IMR-90 (cell line): Measurements from ENCODE around the gene ADGRL3. TPM values are rescaled to one million over a fixed set of nuclear protein-coding genes. Genes with fewer than 3 reads are reported as not detected.

Experiments used
- ATAC-seq: fragments of 200-7000 bp; cut with Tn5 transposase; 2 replicates; pipeline ENCODE4 v1.9.1; 2020; ENCODE audit warnings: low read depth, mild to moderate bottlenecking, moderate library complexity
- BruUV-seq: library from RNA; stranded (reverse); fragments of 400-500 nt; replicated peaks from 2 replicates; lab custom pipeline; 2021; lab: Mats Ljungman, UMichigan
- CTCF ChIA-PET: fragments of 300-600 bp; formaldehyde crosslinking; extraction: SDS; loops from one replicate; lab custom pipeline; 2021; ENCODE audit warnings: antibody characterized with exemption; lab: Yijun Ruan, JAX
- POLR2A ChIA-PET: fragments of 300-600 bp; sonication (Branson Sonifier 250); formaldehyde crosslinking; loops from one replicate; lab custom pipeline; 2022; ENCODE audit warnings: antibody characterized with exemption; ENCODE audit not compliant: unreplicated experiment; lab: Charles Lee
- DNase-seq: peaks from one replicate; pipeline ENCODE4 v3.0.0; 2013
- H2AFZ ChIP-seq: replicated peaks from 2 replicates; pipeline ENCODE3; 2013; ENCODE audit warnings: low read length, mild to moderate bottlenecking; ENCODE audit not compliant: poor library complexity
- H2AK5ac ChIP-seq: 2 replicates; pipeline ENCODE4 v1.6.1; 2013; ENCODE audit warnings: low read depth, low read length, inconsistent platforms
- H2AK9ac ChIP-seq: replicated peaks from 2 replicates; pipeline ENCODE3; 2013; ENCODE audit warnings: mild to moderate bottlenecking, low read depth, low read length, moderate library complexity; ENCODE audit not compliant: poor library complexity
- H2BK120ac ChIP-seq: 2 replicates; pipeline ENCODE4 v1.6.1; 2013; ENCODE audit warnings: low read depth, low read length, inconsistent platforms
- H2BK15ac ChIP-seq: 3 replicates; pipeline ENCODE4 v1.6.1; 2013; ENCODE audit warnings: low read depth, low read length, inconsistent platforms
- H2BK20ac ChIP-seq: 2 replicates; pipeline ENCODE4 v1.6.1; 2013; ENCODE audit warnings: low read depth, mild to moderate bottlenecking, inconsistent platforms, low read length, moderate library complexity
- H2BK5ac ChIP-seq: 2 replicates; pipeline ENCODE4 v1.6.1; 2013; ENCODE audit warnings: mild to moderate bottlenecking, low read depth, low read length, inconsistent platforms; ENCODE audit not compliant: poor library complexity, severe bottlenecking
- H3K14ac ChIP-seq: replicated peaks from 2 replicates; pipeline ENCODE4 v1.6.1; 2013; ENCODE audit warnings: low read depth, low read length, inconsistent platforms
- H3K18ac ChIP-seq: 2 replicates; pipeline ENCODE4 v1.6.1; 2013; ENCODE audit warnings: low read depth, low read length, control low read depth
- H3K23ac ChIP-seq: 2 replicates; pipeline ENCODE4 v1.6.1; 2013; ENCODE audit warnings: low read depth, low read length, inconsistent platforms
- H3K27ac ChIP-seq: 2 replicates; pipeline ENCODE4 v1.5.1; 2013; ENCODE audit warnings: mild to moderate bottlenecking, control low read depth, low read length; ENCODE audit not compliant: insufficient read depth
- H3K27me3 ChIP-seq: 2 replicates; pipeline ENCODE4 v1.6.1; 2013; ENCODE audit warnings: low read length; ENCODE audit not compliant: control insufficient read depth, insufficient read depth
- H3K36me3 ChIP-seq: 2 replicates; pipeline ENCODE4 v1.6.1; 2013; ENCODE audit warnings: low read length, mixed read lengths; ENCODE audit not compliant: control insufficient read depth, insufficient read depth
- H3K4ac ChIP-seq: 2 replicates; pipeline ENCODE4 v1.6.1; 2013; ENCODE audit warnings: low read depth, low read length, inconsistent platforms
- H3K4me1 ChIP-seq: 2 replicates; pipeline ENCODE4 v1.6.1; 2013; ENCODE audit warnings: low read length, mixed read lengths; ENCODE audit not compliant: control insufficient read depth, insufficient read depth
- H3K4me2 ChIP-seq: 2 replicates; pipeline ENCODE4 v1.6.1; 2013; ENCODE audit warnings: low read depth, mild to moderate bottlenecking, control low read depth, low read length, moderate library complexity
- H3K4me3 ChIP-seq: 2 replicates; pipeline ENCODE4 v1.5.1; 2013; ENCODE audit warnings: low read depth, mild to moderate bottlenecking, control low read depth, low read length, moderate library complexity; ENCODE audit not compliant: insufficient read depth
- H3K56ac ChIP-seq: 2 replicates; pipeline ENCODE4 v1.6.1; 2013; ENCODE audit warnings: low read length, inconsistent platforms; ENCODE audit not compliant: insufficient read depth; ENCODE audit errors: extremely low read depth
- H3K79me1 ChIP-seq, 2 experiments: 2 replicates each; pipeline ENCODE4 v1.6.1; 2013; ENCODE audit warnings: low read length in 2 of 2, inconsistent platforms in 1 of 2, low read depth in 1 of 2
- H3K9ac ChIP-seq: 2 replicates; pipeline ENCODE4 v1.6.1; 2013; ENCODE audit warnings: low read depth, low read length, control low read depth
- H3K9me1 ChIP-seq: 2 replicates; pipeline ENCODE4 v1.6.1; 2013; ENCODE audit warnings: low read length, inconsistent platforms; ENCODE audit not compliant: insufficient read depth
- H3K9me3 ChIP-seq: 2 replicates; pipeline ENCODE4 v1.6.1; 2013; ENCODE audit warnings: low read length; ENCODE audit not compliant: control insufficient read depth, insufficient read depth
- H4K20me1 ChIP-seq: 2 replicates; pipeline ENCODE4 v1.6.1; 2013; ENCODE audit warnings: low read length, inconsistent platforms; ENCODE audit not compliant: insufficient read depth
- H4K5ac ChIP-seq: 2 replicates; pipeline ENCODE4 v1.6.1; 2013; ENCODE audit warnings: mild to moderate bottlenecking, low read depth, low read length, control low read depth
- H4K8ac ChIP-seq, 2 experiments: 2 replicates each; pipeline ENCODE4 v1.6.1; 2013; ENCODE audit warnings: low read depth in 2 of 2, low read length in 2 of 2, control low read depth in 1 of 2, inconsistent platforms in 1 of 2
- H4K91ac ChIP-seq: 2 replicates; pipeline ENCODE4 v1.6.1; 2013; ENCODE audit warnings: low read depth, low read length, inconsistent platforms; ENCODE audit not compliant: insufficient read depth
- BHLHE40 ChIP-seq: fragments of 150-350 bp; IDR thresholded peaks from 2 replicates; pipeline ENCODE4 v1.6.1; 2016; ENCODE audit warnings: mild to moderate bottlenecking, low read depth, low read length
- CEBPB ChIP-seq: IDR thresholded peaks from 2 replicates; pipeline ENCODE4 v1.6.1; 2012; ENCODE audit warnings: low read depth, low read length, improper control_type of control experiment
- CHD1 ChIP-seq: IDR thresholded peaks from 2 replicates; pipeline ENCODE4 v1.6.1; 2012; ENCODE audit warnings: low read depth, low read length, improper control_type of control experiment
- CTCF ChIP-seq: conservative IDR thresholded peaks from 2 replicates; pipeline ENCODE4 v1.5.1; 2012; ENCODE audit warnings: mild to moderate bottlenecking, low read depth, low read length, improper control_type of control experiment
- ELK1 ChIP-seq: fragments of 150-350 bp; IDR thresholded peaks from 2 replicates; pipeline ENCODE4 v1.6.1; 2016; ENCODE audit warnings: low read depth, mild to moderate bottlenecking, low read length, moderate library complexity, borderline replicate concordance
- FOS ChIP-seq: fragments of 150-350 bp; IDR thresholded peaks from 2 replicates; pipeline ENCODE4 v1.6.1; 2016; ENCODE audit warnings: low read depth, low read length
- MAFK ChIP-seq: IDR thresholded peaks from 2 replicates; pipeline ENCODE4 v1.6.1; 2012; ENCODE audit warnings: low read depth, low read length, improper control_type of control experiment
- MAZ ChIP-seq: IDR thresholded peaks from 2 replicates; pipeline ENCODE4 v1.6.1; 2012; ENCODE audit warnings: low read depth, mild to moderate bottlenecking, low read length, improper control_type of control experiment, moderate library complexity, borderline replicate concordance
- MXI1 ChIP-seq: IDR thresholded peaks from 2 replicates; pipeline ENCODE4 v1.6.1; 2012; ENCODE audit warnings: low read depth, mild to moderate bottlenecking, low read length, moderate library complexity, borderline replicate concordance
- NFE2L2 ChIP-seq: fragments of 150-350 bp; IDR thresholded peaks from 2 replicates; pipeline ENCODE4 v1.6.1; 2016; ENCODE audit warnings: low read depth, mild to moderate bottlenecking, low read length
- POLR2A ChIP-seq: IDR thresholded peaks from 2 replicates; pipeline ENCODE4 v1.6.1; 2012; ENCODE audit warnings: mild to moderate bottlenecking, low read depth, low read length
- RAD21 ChIP-seq: IDR thresholded peaks from 2 replicates; pipeline ENCODE4 v1.6.1; 2012; ENCODE audit warnings: low read length, improper control_type of control experiment
- RCOR1 ChIP-seq: IDR thresholded peaks from 2 replicates; pipeline ENCODE4 v1.6.1; 2012; ENCODE audit warnings: mild to moderate bottlenecking, low read length, improper control_type of control experiment; ENCODE audit not compliant: insufficient replicate concordance
- RFX5 ChIP-seq: IDR thresholded peaks from 2 replicates; pipeline ENCODE4 v1.8.0; 2012; ENCODE audit warnings: low read depth, mild to moderate bottlenecking, low read length, moderate library complexity
- SMC3 ChIP-seq: fragments of 150-350 bp; IDR thresholded peaks from 2 replicates; pipeline ENCODE4 v1.6.1; 2016; ENCODE audit warnings: low read depth, mild to moderate bottlenecking, antibody characterized with exemption, low read length, moderate library complexity
- USF2 ChIP-seq: fragments of 150-350 bp; IDR thresholded peaks from 2 replicates; pipeline ENCODE4 v1.6.1; 2017; ENCODE audit warnings: mild to moderate bottlenecking, antibody characterized with exemption, low read length, low read depth
- WGBS, 2 experiments: methylation state at CpG; one replicate each; pipeline versions ENCODE4 v1.1.5 to v1.1.7; 2013; ENCODE audit warnings: missing lambda C conversion rate in 2 of 2; ENCODE audit not compliant: insufficient read length in 1 of 2; ENCODE audit errors: extremely low coverage in 2 of 2; 5-methylcytosine and 5-hydroxymethylcytosine counted together
- dilution Hi-C: fragments of 300-500 bp; cut with HindIII; formaldehyde crosslinking; loops from one replicate; pipeline ENCODE4 v1.14.3; 2018; ENCODE audit warnings: low sequenced_read_pairs; ENCODE audit not compliant: unreplicated experiment
- in situ Hi-C: fragments of 300-500 bp; cut with MboI; formaldehyde crosslinking; loops from 3 replicates; pipeline ENCODE4 v1.14.3; 2019; ENCODE audit warnings: low sequenced_read_pairs, inconsistent platforms, mixed read lengths
- intact Hi-C: fragments of 100-400 bp; cut with micrococcal nuclease; formaldehyde crosslinking; loops from 2 replicates; pipeline ENCODE4 v1.10.0; 2022
- polyA plus RNA-seq, 3 experiments: library from polyadenylated mRNA; depleted of rRNA; stranded (reverse); fragments of >200 nt; gene quantifications; 2 replicates each; pipeline ENCODE4 v1.2.3, GENCODE V29; 2012; ENCODE audit warnings: low replicate concordance in 1 of 3
- total RNA-seq: library from RNA; depleted of rRNA; stranded (reverse); fragments of >200 nt; gene quantifications from 2 replicates; pipeline ENCODE4 v1.2.3, GENCODE V29; 2012

ADGRL3 gene
- total and polyA plus RNA-seq, 2 of the 4 experiments (the other 2 are of a cell fraction), result 0.46 to 2.5 TPM

- Histone ChIP-seq H4K8ac (no peak overlapping the region), H2AK9ac (no peak overlapping the region), H2BK15ac (no peak overlapping the region), H3K79me1 (no peaks in the 10 kb centered on the region), H3K27ac (no peak overlapping the region), H3K4me1 (no peaks in the 10 kb centered on the region), H2AK5ac (no peak overlapping the region), H3K18ac (no peak overlapping the region), H3K14ac (no peak overlapping the region), H2BK120ac (no peak overlapping the region), H3K4me3 (no peak overlapping the region), H2AFZ (no peak overlapping the region), H3K36me3 (no peaks in the 10 kb centered on the region), H4K91ac (no peak overlapping the region), H3K23ac (no peak overlapping the region), H4K5ac (no peak overlapping the region), H3K27me3 (no peaks in the 10 kb centered on the region), H3K9ac (no peak overlapping the region), H3K4me2 (no peak overlapping the region), H3K9me3 (no peaks in the 10 kb centered on the region), H3K9me1 (no peaks in the 10 kb centered on the region), H3K56ac (no peak overlapping the region), H2BK5ac (no peak overlapping the region), H3K4ac (no peak overlapping the region), H2BK20ac (no peak overlapping the region), H4K20me1 (no peaks in the 10 kb centered on the region)
- CTCF ChIA-PET, result no interaction called here
- no peak for ATAC-seq
- dilution Hi-C loops (no loop called here), in situ Hi-C loops (no loop called here), intact Hi-C loops (no loop called here)
- no TSS peak for BruUV-seq
- WGBS, 2 experiments, result no CpG with 5 or more reads among the region's 6 CpGs
- POLR2A ChIA-PET, result no interaction called here
- TF ChIP-seq MXI1 (no peak), CTCF (no peak), MAZ (no peak), FOS (no peak), RCOR1 (no peak), USF2 (no peak), RFX5 (no peak), NFE2L2 (no peak), MAFK (no peak), RAD21 (no peak), CEBPB (no peak), CHD1 (no peak), POLR2A (no peak), BHLHE40 (no peak), ELK1 (no peak), SMC3 (no peak)
- no peak for DNase-seq
Measured at GRCh38 chr4:61860376-61860775, 660.2 kb downstream of the ADGRL3 start.
